K562 (cell line): ENCODE data around the gene HRH1. TPM values are rescaled to one million over a fixed set of nuclear protein-coding genes. Genes with fewer than 3 reads are reported as not detected.

Source experiments
- ATAC-seq: fragments of 200-7000 bp; cut with Tn5 transposase; 3 replicates; pipeline ENCODE4 v1.9.1; 2020; ENCODE audit warnings: moderate library complexity
- BruUV-seq: library from RNA; stranded (reverse); fragments of 400-500 nt; replicated peaks from 2 replicates; lab custom pipeline; 2021; lab: Mats Ljungman, UMichigan
- CTCF ChIA-PET: fragments of 300-600 bp; formaldehyde crosslinking; extraction: SDS; loops from one replicate; lab custom pipeline; 2021; ENCODE audit warnings: low intra/inter-chr PET ratio; lab: Yijun Ruan, JAX
- POLR2A ChIA-PET: fragments of 300-600, 350-650 bp; sonication (Branson Sonifier 250); formaldehyde crosslinking; extraction: SDS; loops from one replicate; lab custom pipeline; 2021; ENCODE audit warnings: antibody characterized with exemption, inconsistent platforms; lab: Yijun Ruan, JAX
- DNase-seq, 4 experiments: peaks; one replicate each; pipeline versions ENCODE4 v3.0.0 to v3.0.0-alpha.2; 2011 to 2018; ENCODE audit warnings: low spot score in 3 of 4, mixed read lengths in 3 of 4; ENCODE audit errors: extremely low read depth in 1 of 4
- FAIRE-seq: peaks from 2 replicates; lab custom pipeline; 2011; peaks lifted over from hg19 to GRCh38; lab: Jason Lieb, UNC
- H2AFZ ChIP-seq: 2 replicates; pipeline ENCODE4 v1.6.0; 2011; ENCODE audit warnings: low read depth, low read length, control low read depth, inconsistent platforms
- H3K27ac ChIP-seq: fragments of 200-600 bp; 3 replicates; pipeline ENCODE4 v1.8.0; 2011; ENCODE audit warnings: low read depth, mild to moderate bottlenecking, control low read depth, inconsistent platforms, low read length, moderate library complexity, mixed read lengths; ENCODE audit errors: extremely low read depth
- H3K27me3 ChIP-seq, 2 experiments: fragments of 300-600 bp in 1 of 2; 2 replicates in 1 of 2; 3 replicates in 1 of 2; pipeline versions ENCODE4 v1.6.0 to v1.8.0; 2011; ENCODE audit warnings: inconsistent platforms in 2 of 2, low read length in 2 of 2, mild to moderate bottlenecking in 1 of 2, mixed read lengths in 1 of 2, moderate library complexity in 1 of 2; ENCODE audit not compliant: control insufficient read depth in 2 of 2, insufficient read depth in 2 of 2
- H3K36me3 ChIP-seq: fragments of 300-600 bp; 3 replicates; pipeline ENCODE4 v1.8.0; 2011; ENCODE audit warnings: mild to moderate bottlenecking, low read length, inconsistent platforms; ENCODE audit not compliant: control insufficient read depth, insufficient read depth
- H3K4me1 ChIP-seq, 2 experiments: fragments of 200-600 bp in 1 of 2; replicated peaks in 1 of 2; 2 replicates in 1 of 2; 3 replicates in 1 of 2; pipeline versions ENCODE4 v1.5.1 to v1.8.0; 2011; ENCODE audit warnings: inconsistent platforms in 2 of 2, low read length in 2 of 2, mild to moderate bottlenecking in 1 of 2, mixed read lengths in 1 of 2, moderate library complexity in 1 of 2; ENCODE audit not compliant: control insufficient read depth in 2 of 2, insufficient read depth in 2 of 2
- H3K4me2 ChIP-seq: 2 replicates; pipeline ENCODE4 v1.6.1; 2011; ENCODE audit warnings: low read length, control low read depth, inconsistent platforms, mixed read lengths; ENCODE audit not compliant: insufficient read depth
- H3K4me3 ChIP-seq: fragments of 200-600 bp; sonication (generic), shearing (Covaris generic); 2 replicates; pipeline ENCODE4 v1.5.1; 2016; ENCODE audit warnings: control low read depth, inconsistent platforms
- H3K79me2 ChIP-seq: fragments of 200-600 bp; 3 replicates; pipeline ENCODE4 v1.8.0; 2011; ENCODE audit warnings: low read length, inconsistent platforms; ENCODE audit not compliant: control insufficient read depth, insufficient read depth
- H3K9ac ChIP-seq, 2 experiments: 2 replicates each; pipeline versions ENCODE4 v1.6.0 to v1.6.1; 2011; ENCODE audit warnings: low read depth in 2 of 2, low read length in 2 of 2, control low read depth in 1 of 2, inconsistent platforms in 1 of 2, mild to moderate bottlenecking in 1 of 2, mixed read lengths in 1 of 2; ENCODE audit not compliant: insufficient read depth in 1 of 2
- H3K9me1 ChIP-seq: one replicate; pipeline ENCODE4 v1.6.0; 2011; ENCODE audit warnings: inconsistent platforms, mild to moderate bottlenecking, low read length, moderate library complexity; ENCODE audit not compliant: control insufficient read depth, insufficient read depth
- H3K9me3 ChIP-seq: replicated peaks from 2 replicates; pipeline ENCODE4 v1.5.1; 2011; ENCODE audit warnings: low read depth, low read length, inconsistent platforms; ENCODE audit not compliant: control insufficient read depth, insufficient read depth
- H4K20me1 ChIP-seq: replicated peaks from 2 replicates; pipeline ENCODE4 v1.6.1; 2011; ENCODE audit warnings: low read length, inconsistent platforms, mixed read lengths; ENCODE audit not compliant: control insufficient read depth, insufficient read depth
- FOSL1 ChIP-seq: fragments of 200-800 bp; sonication (Bioruptor generic); conservative IDR thresholded peaks from 2 replicates; pipeline ENCODE4 v1.6.1; 2016; ENCODE audit warnings: missing genetic modification characterization, missing compliant biosample characterization
- HCFC1 ChIP-seq: IDR thresholded peaks from 2 replicates; pipeline ENCODE4 v1.6.1; 2012; ENCODE audit warnings: low read depth, low read length, improper control_type of control experiment
- SOX6 ChIP-seq: fragments of 450-650 bp; IDR thresholded peaks from 2 replicates; pipeline ENCODE4 v1.6.1; 2014; ENCODE audit warnings: mild to moderate bottlenecking
- WGBS: fragments of 100-300 bp; shearing (Covaris generic); methylation state at CpG from one replicate; pipeline ENCODE4 v1.1.6; 2016; ENCODE audit warnings: low coverage, mixed read lengths; ENCODE audit not compliant: insufficient coverage; ENCODE audit errors: missing lambda C conversion rate; 5-methylcytosine and 5-hydroxymethylcytosine counted together
- in situ Hi-C: fragments of 300-500 bp; cut with MboI; formaldehyde crosslinking; loops from 4 replicates; pipeline ENCODE4 v1.15.0; 2018; ENCODE audit warnings: inconsistent platforms, mixed read lengths
- intact Hi-C: fragments of 100-400 bp; cut with micrococcal nuclease; formaldehyde crosslinking; loops from 2 replicates; pipeline ENCODE4 v1.14.2; 2022
- polyA plus RNA-seq, 8 experiments: library from polyadenylated mRNA; depleted of rRNA in 4 of 8; stranded (reverse) in 5 of 8; unstranded in 3 of 8; fragments of >200 nt; fragmentation: Nextera tagmentation in 2 of 8; fragmentation: Illumina TruSeq in 1 of 8; extraction: Ambion mirVana in 2 of 8; extraction: Trizol in 1 of 8; gene quantifications; 2 replicates each; pipeline versions ENCODE4 v1.2.1 to v1.2.3, GENCODE V29; 2011 to 2014; ENCODE audit warnings: inconsistent platforms in 1 of 8, missing spikeins in 1 of 8
- total RNA-seq, 7 experiments: library from RNA; depleted of rRNA in 6 of 7; stranded (reverse); fragments of >200 nt in 6 of 7; fragmentation: Illumina TruSeq in 2 of 7; extraction: Trizol in 2 of 7; gene quantifications; 2 replicates each; pipeline versions ENCODE4 v1.2.1 to v1.2.3, GENCODE V29; 2011 to 2021; ENCODE audit warnings: low replicate concordance in 1 of 7

HRH1 gene
- total and polyA plus RNA-seq, 9 of the 15 experiments (the other 6 are each of a cell fraction or from before 2014, with no cell fraction given): 0.03 to 0.15 (median 0.06) TPM; not detected in 1

- TF ChIP-seq HCFC1: no peak
These were observed 93.1 kb downstream of the HRH1 start (continued) for GRCh38 chr3:11247362-11247761.

- 49% methylated on average over 6 of the region's 6 CpGs for WGBS
- H3K9ac ChIP-seq: no peak overlapping the region
- no peak for ATAC-seq
- H3K9me3 ChIP-seq: no peaks in the 10 kb centered on the region
- H2AFZ ChIP-seq: no peak overlapping the region
- POLR2A ChIA-PET: interaction anchor here (0.6 to 1.6 kb wide), 3 partner anchors 12 to 1544 kb away, joined by 3 to 4 read pairs (median 3); no protein-coding TSS in a partner anchor
- in situ Hi-C loops (no loop called here), intact Hi-C loops (no loop called here)
- H3K27ac ChIP-seq: no peak overlapping the region
- no peak for FAIRE-seq
- BruUV-seq: no TSS peak
- H3K4me2 ChIP-seq: no peak overlapping the region
- peaks cover 10% of the 10 kb centered on the region in 2 experiments; a peak in 4 of 5 replicates for H3K27me3 ChIP-seq
- H3K9me1 ChIP-seq: no peaks in the 10 kb centered on the region
- no peak for DNase-seq
- H3K36me3 ChIP-seq: no peaks in the 10 kb centered on the region
- CTCF ChIA-PET: interaction anchor here (0.6 kb wide), 1 partner anchor 90 kb away, joined by 3 read pairs; no protein-coding TSS in a partner anchor
- TF ChIP-seq FOSL1 (tag): peak; percentile 28; the same call in 1 of the 2 replicates
- no peak for TF ChIP-seq SOX6
- H3K79me2 ChIP-seq: no peaks in the 10 kb centered on the region
- no peaks in the 10 kb centered on the region for H4K20me1 ChIP-seq
- H3K4me3 ChIP-seq: no peak overlapping the region
- peaks cover 0 to 22% of the 10 kb centered on the region in 2 experiments; a peak in 3 of 5 replicates for H3K4me1 ChIP-seq
These were observed 94.3 kb downstream of the HRH1 start for GRCh38 chr3:11248596-11248995.
